Mammary epithelial cell (primary cell): ENCODE data around the gene HASPIN.

Source experiments
- EZH2 ChIP-seq: IDR thresholded peaks from 2 replicates; pipeline ENCODE4 v1.6.1; 2012; ENCODE audit warnings: low read length, inconsistent platforms, borderline replicate concordance
- TF ChIP-seq, protein P1 (sequence below), 2 donors: IDR thresholded peaks in 1 of 2; conservative IDR thresholded peaks in 1 of 2; 2 replicates each; pipeline ENCODE4 v1.5.1; 2011 to 2012; ENCODE audit warnings: inconsistent platforms in 2 of 2, low read length in 2 of 2, mild to moderate bottlenecking in 2 of 2, control low read depth in 1 of 2, low read depth in 1 of 2; ENCODE audit not compliant: insufficient read depth in 1 of 2; ENCODE audit errors: extremely low read depth in 1 of 2

DNA sequence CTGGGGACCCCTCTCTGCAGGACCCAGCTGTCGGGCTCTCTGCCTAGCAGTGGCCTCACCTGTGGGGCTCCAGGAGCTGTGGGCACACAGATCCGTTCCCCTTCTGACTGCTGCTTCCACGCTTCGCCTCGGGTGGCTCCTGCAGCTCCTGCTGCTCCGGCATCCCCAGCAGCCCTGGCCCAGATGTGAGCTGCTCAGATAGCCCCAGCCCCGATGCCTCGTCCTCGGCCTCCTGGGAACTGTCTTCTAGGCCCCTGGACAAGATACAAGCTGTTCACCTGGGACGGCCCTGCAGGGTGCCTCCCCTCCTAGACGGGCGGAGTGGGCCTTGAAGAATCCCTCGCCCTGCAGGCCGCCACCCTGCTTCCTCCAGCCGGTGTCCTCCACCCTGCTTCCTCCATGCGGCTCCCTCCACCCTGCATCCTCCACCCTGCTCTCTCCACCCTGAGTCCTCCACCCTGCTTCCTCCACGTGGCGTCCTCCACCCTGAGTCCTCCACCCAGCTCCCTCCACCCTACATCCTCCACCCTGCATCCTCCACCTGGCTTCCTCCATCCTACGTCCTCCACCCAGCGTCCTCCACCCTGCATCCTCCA, 44.1 kb upstream of the HASPIN start:
- TF ChIP-seq, protein P1, sequence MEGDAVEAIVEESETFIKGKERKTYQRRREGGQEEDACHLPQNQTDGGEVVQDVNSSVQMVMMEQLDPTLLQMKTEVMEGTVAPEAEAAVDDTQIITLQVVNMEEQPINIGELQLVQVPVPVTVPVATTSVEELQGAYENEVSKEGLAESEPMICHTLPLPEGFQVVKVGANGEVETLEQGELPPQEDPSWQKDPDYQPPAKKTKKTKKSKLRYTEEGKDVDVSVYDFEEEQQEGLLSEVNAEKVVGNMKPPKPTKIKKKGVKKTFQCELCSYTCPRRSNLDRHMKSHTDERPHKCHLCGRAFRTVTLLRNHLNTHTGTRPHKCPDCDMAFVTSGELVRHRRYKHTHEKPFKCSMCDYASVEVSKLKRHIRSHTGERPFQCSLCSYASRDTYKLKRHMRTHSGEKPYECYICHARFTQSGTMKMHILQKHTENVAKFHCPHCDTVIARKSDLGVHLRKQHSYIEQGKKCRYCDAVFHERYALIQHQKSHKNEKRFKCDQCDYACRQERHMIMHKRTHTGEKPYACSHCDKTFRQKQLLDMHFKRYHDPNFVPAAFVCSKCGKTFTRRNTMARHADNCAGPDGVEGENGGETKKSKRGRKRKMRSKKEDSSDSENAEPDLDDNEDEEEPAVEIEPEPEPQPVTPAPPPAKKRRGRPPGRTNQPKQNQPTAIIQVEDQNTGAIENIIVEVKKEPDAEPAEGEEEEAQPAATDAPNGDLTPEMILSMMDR (conservative IDR thresholded peaks at IDR 0.05 in 1 of 2, IDR thresholded peaks at IDR 0.05 in 1 of 2; ENCODE audit: extremely low read depth in 1 of 2, insufficient read depth in 1 of 2, low read depth in 1 of 2, low read length in 2 of 2): no peak
- TF ChIP-seq EZH2: no peak
